CD14-positive monocyte (primary cell): ENCODE data around the gene TNNT1. TPM values are rescaled to one million over a fixed set of nuclear protein-coding genes. Genes with fewer than 3 reads are reported as not detected.
A peak's percentile ranks its signal among the peaks of the same experiment; 100 is the strongest.

ENCODE experiments used
- DNase-seq, 3 donors: peaks; one replicate each; pipeline ENCODE4 v3.0.0-alpha.2; 2011 to 2022
- H2AFZ ChIP-seq: 2 replicates; pipeline ENCODE4 v1.6.0; 2012; ENCODE audit warnings: mild to moderate bottlenecking, low read depth, low read length, inconsistent platforms; ENCODE audit not compliant: insufficient read depth, poor library complexity, severe bottlenecking
- H3K27ac ChIP-seq, 2 donors: 1 replicate in 1 of 2; 2 replicates in 1 of 2; pipeline ENCODE4 v1.5.1; 2012 to 2013; ENCODE audit warnings: low read length in 2 of 2, control low read depth in 1 of 2, inconsistent platforms in 1 of 2, low read depth in 1 of 2, mild to moderate bottlenecking in 1 of 2
- H3K27me3 ChIP-seq, 2 donors: one replicate each; pipeline versions ENCODE4 v1.6.0 to v1.6.1; 2011 to 2013; ENCODE audit warnings: low read length in 2 of 2; ENCODE audit not compliant: control insufficient read depth in 2 of 2, insufficient read depth in 2 of 2
- H3K36me3 ChIP-seq, 2 donors: replicated peaks in 1 of 2; 1 replicate in 1 of 2; 2 replicates in 1 of 2; pipeline versions ENCODE4 v1.5.1 to v1.6.1; 2012 to 2013; ENCODE audit warnings: low read length in 2 of 2, control low read depth in 1 of 2, inconsistent platforms in 1 of 2, mild to moderate bottlenecking in 1 of 2; ENCODE audit not compliant: insufficient read depth in 2 of 2, control insufficient read depth in 1 of 2
- H3K4me1 ChIP-seq, 2 donors: 1 replicate in 1 of 2; 2 replicates in 1 of 2; pipeline versions ENCODE4 v1.5.1 to v1.6.1; 2012 to 2013; ENCODE audit warnings: low read length in 2 of 2, control low read depth in 1 of 2, inconsistent platforms in 1 of 2, mild to moderate bottlenecking in 1 of 2, moderate library complexity in 1 of 2; ENCODE audit not compliant: insufficient read depth in 2 of 2, control insufficient read depth in 1 of 2
- H3K4me2 ChIP-seq: replicated peaks from 2 replicates; pipeline ENCODE3; 2012; ENCODE audit warnings: low read length, moderate library complexity, mild to moderate bottlenecking; ENCODE audit not compliant: poor library complexity, severe bottlenecking; ENCODE audit errors: extremely low read depth
- H3K4me3 ChIP-seq, 3 experiments: fragments of 200-600 bp in 1 of 3; sonication (generic) in 1 of 3; replicated peaks in 1 of 3; 1 replicate in 2 of 3; 2 replicates in 1 of 3; pipeline ENCODE4 v1.5.1; 2011 to 2013; ENCODE audit warnings: low read length in 3 of 3, mild to moderate bottlenecking in 3 of 3, control low read depth in 2 of 3, low read depth in 2 of 3, inconsistent platforms in 1 of 3, moderate library complexity in 1 of 3
- H3K79me2 ChIP-seq: 2 replicates; pipeline ENCODE4 v1.6.0; 2012; ENCODE audit warnings: mild to moderate bottlenecking, control low read depth, inconsistent platforms, low read length, moderate library complexity; ENCODE audit not compliant: insufficient read depth
- H3K9ac ChIP-seq: 2 replicates; pipeline ENCODE4 v1.6.0; 2017; ENCODE audit warnings: low read length, mild to moderate bottlenecking; ENCODE audit not compliant: insufficient read depth, poor library complexity, severe bottlenecking
- H3K9me3 ChIP-seq, 2 donors: replicated peaks in 1 of 2; 1 replicate in 1 of 2; 2 replicates in 1 of 2; pipeline versions ENCODE4 v1.5.1 to v1.6.1; 2012 to 2013; ENCODE audit warnings: low read length in 2 of 2, control low read depth in 1 of 2; ENCODE audit not compliant: control insufficient read depth in 1 of 2, insufficient read depth in 1 of 2
- H4K20me1 ChIP-seq: 2 replicates; pipeline ENCODE4 v1.6.0; 2012; ENCODE audit warnings: mild to moderate bottlenecking, low read length, control low read depth, moderate library complexity; ENCODE audit not compliant: insufficient read depth
- H3K27ac Mint-ChIP-seq, 7 donors: one replicate each; pipeline ENCODE4 v1.8.0; 2020; ENCODE audit warnings: mild to moderate bottlenecking in 7 of 7, mixed read lengths in 7 of 7, moderate library complexity in 6 of 7, inconsistent platforms in 2 of 7
- H3K27me3 Mint-ChIP-seq, 3 donors: one replicate each; pipeline ENCODE4 v1.8.0; 2021 to 2022; ENCODE audit warnings: low read depth in 3 of 3, mild to moderate bottlenecking in 3 of 3, mixed read lengths in 3 of 3, moderate library complexity in 3 of 3, inconsistent platforms in 1 of 3
- H3K36me3 Mint-ChIP-seq, 2 donors: one replicate each; pipeline ENCODE4 v1.8.0; 2020; ENCODE audit warnings: mixed read lengths in 2 of 2, inconsistent platforms in 1 of 2, mild to moderate bottlenecking in 1 of 2
- H3K4me1 Mint-ChIP-seq: one replicate; pipeline ENCODE4 v1.8.0; 2020; ENCODE audit warnings: mild to moderate bottlenecking, mixed read lengths
- H3K4me3 Mint-ChIP-seq, 2 donors: one replicate each; pipeline ENCODE4 v1.8.0; 2020; ENCODE audit warnings: mild to moderate bottlenecking in 2 of 2, mixed read lengths in 2 of 2, moderate library complexity in 1 of 2
- H3K9me3 Mint-ChIP-seq, 7 donors: one replicate each; pipeline ENCODE4 v1.8.0; 2020 to 2022; ENCODE audit warnings: mixed read lengths in 7 of 7, mild to moderate bottlenecking in 6 of 7, moderate library complexity in 6 of 7, inconsistent platforms in 2 of 7
- WGBS: methylation state at CpG from one replicate; pipeline ENCODE4 v1.1.5; 2013; ENCODE audit warnings: missing lambda C conversion rate; ENCODE audit not compliant: insufficient coverage; 5-methylcytosine and 5-hydroxymethylcytosine counted together
- intact Hi-C, 2 donors: fragments of 100-400 bp; cut with micrococcal nuclease; formaldehyde crosslinking; loops; one replicate each; pipeline versions ENCODE4 v1.15.0 to v1.15.1; 2023
- polyA plus RNA-seq, 3 donors: library from polyadenylated mRNA; depleted of rRNA in 1 of 3; unstranded in 2 of 3; stranded (reverse) in 1 of 3; fragments of 300-500 nt in 2 of 3; fragments of >200 nt in 1 of 3; fragmentation: Illumina TruSeq in 2 of 3; gene quantifications; 1 replicate in 2 of 3; 2 replicates in 1 of 3; pipeline ENCODE4 v1.2.3, GENCODE V29; 2012 to 2021
- TF ChIP-seq, protein P1 (sequence below): fragments of 200-600 bp; IDR thresholded peaks from one replicate; pipeline ENCODE4 v1.8.0; 2022; ENCODE audit warnings: antibody characterized with exemption, mild to moderate bottlenecking

Gene TNNT1
- polyA plus RNA-seq, 3 donors: 9.4 to 41.9 (median 9.8) TPM

DNA sequence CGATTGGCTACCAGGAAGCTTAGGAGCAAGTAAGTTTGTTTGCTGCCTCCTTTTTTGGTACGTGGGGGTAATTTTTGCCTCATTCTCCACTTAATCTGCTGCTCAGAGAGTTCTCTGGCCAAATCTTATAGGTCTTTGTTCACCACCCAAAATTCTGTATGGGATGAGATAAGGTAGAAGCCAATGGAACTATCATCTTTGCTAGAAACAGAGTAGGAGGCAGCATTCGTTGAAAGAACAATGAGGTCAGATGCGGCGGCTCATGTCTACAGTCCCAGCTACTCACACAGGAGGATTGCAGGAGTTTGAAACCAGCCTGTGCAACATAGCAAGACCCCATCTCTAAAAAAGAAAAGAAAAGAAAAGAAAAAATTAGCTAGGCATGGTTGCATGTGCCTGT is 22.4 kb upstream of the TNNT1 start:
- H3K9me3 ChIP-seq: peaks cover 20 to 23% of the 10 kb centered on the region in 2 donors
- DNase-seq: no peak
- no peaks in the 10 kb centered on the region for H4K20me1 ChIP-seq
- Mint-ChIP-seq H3K4me3 (peak overlapping the region in 1 of 2 donors; percentile 76), H3K9me3 (peaks cover 8 to 47% (median 26%) of the 10 kb centered on the region in 7 donors), H3K27me3 (peaks cover 75 to 92% (median 91%) of the 10 kb centered on the region in 3 donors), H3K36me3 (peaks cover 6 to 8% of the 10 kb centered on the region in 2 donors), H3K4me1 (peaks cover 22% of the 10 kb centered on the region), H3K27ac (no peak overlapping the region)
- H3K4me3 ChIP-seq: no peak overlapping the region
- H3K79me2 ChIP-seq: no peaks in the 10 kb centered on the region
- WGBS: no CpG with 5 or more reads among the region's 5 CpGs
- no peak overlapping the region for H3K4me2 ChIP-seq
- H3K27ac ChIP-seq: no peak overlapping the region
- no peaks in the 10 kb centered on the region for H3K36me3 ChIP-seq
- peaks cover 23 to 86% of the 10 kb centered on the region in 2 donors for H3K27me3 ChIP-seq
- H3K4me1 ChIP-seq: peaks cover 18 to 27% of the 10 kb centered on the region in 2 donors
- TF ChIP-seq, protein P1, sequence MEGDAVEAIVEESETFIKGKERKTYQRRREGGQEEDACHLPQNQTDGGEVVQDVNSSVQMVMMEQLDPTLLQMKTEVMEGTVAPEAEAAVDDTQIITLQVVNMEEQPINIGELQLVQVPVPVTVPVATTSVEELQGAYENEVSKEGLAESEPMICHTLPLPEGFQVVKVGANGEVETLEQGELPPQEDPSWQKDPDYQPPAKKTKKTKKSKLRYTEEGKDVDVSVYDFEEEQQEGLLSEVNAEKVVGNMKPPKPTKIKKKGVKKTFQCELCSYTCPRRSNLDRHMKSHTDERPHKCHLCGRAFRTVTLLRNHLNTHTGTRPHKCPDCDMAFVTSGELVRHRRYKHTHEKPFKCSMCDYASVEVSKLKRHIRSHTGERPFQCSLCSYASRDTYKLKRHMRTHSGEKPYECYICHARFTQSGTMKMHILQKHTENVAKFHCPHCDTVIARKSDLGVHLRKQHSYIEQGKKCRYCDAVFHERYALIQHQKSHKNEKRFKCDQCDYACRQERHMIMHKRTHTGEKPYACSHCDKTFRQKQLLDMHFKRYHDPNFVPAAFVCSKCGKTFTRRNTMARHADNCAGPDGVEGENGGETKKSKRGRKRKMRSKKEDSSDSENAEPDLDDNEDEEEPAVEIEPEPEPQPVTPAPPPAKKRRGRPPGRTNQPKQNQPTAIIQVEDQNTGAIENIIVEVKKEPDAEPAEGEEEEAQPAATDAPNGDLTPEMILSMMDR: no peak
- no peak overlapping the region for H2AFZ ChIP-seq
- H3K9ac ChIP-seq: no peak overlapping the region
- intact Hi-C loops: no loop called here

DNA sequence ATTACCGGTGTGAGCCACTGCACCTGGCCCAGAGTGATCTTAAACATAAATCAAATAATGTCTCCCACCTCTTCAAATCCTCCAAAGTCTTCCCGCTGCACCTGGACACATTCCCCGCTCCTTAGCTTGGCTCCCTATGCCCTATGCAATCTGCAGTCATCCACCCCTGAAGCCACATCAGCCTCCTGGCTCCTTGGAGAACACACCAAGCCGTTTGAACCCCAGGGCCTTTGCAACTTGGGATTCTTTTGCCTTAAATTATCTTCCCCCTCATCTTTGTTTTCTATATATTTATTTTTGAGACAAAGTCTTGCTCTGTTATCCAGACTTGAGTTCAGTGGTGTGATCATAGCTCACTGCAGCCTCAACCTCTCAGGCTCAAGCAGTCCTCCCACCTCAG is 20.1 kb upstream of the TNNT1 start:
- Histone ChIP-seq H3K4me3 (no peak overlapping the region), H3K4me1 (peaks cover 21 to 30% of the 10 kb centered on the region in 2 donors), H4K20me1 (no peaks in the 10 kb centered on the region), H3K9me3 (peaks cover 11 to 16% of the 10 kb centered on the region in 2 donors), H3K27ac (no peak overlapping the region), H3K9ac (no peak overlapping the region), H3K27me3 (peaks cover 22 to 81% of the 10 kb centered on the region in 2 donors), H3K36me3 (no peaks in the 10 kb centered on the region), H3K4me2 (no peak overlapping the region), H3K79me2 (no peaks in the 10 kb centered on the region), H2AFZ (no peak overlapping the region)
- TF ChIP-seq, protein P1: no peak
- H3K4me3 Mint-ChIP-seq: no peak overlapping the region
- no peak for DNase-seq
- H3K27ac Mint-ChIP-seq: no peak overlapping the region
- 71% methylated on average over 3 of the region's 4 CpGs for WGBS
- H3K36me3 Mint-ChIP-seq: peaks cover 6 to 9% of the 10 kb centered on the region in 2 donors
- peaks cover 70 to 91% (median 89%) of the 10 kb centered on the region in 3 donors for H3K27me3 Mint-ChIP-seq
- intact Hi-C loops: loop anchor here in 1 of 2 donors (10.0 kb wide), 1 partner anchor 84 kb away; no protein-coding TSS in a partner anchor
- peaks cover 7 to 38% (median 21%) of the 10 kb centered on the region in 7 donors for H3K9me3 Mint-ChIP-seq
- H3K4me1 Mint-ChIP-seq: peaks cover 22% of the 10 kb centered on the region
